HG02973 (cell line): Measurements from ENCODE around the gene ZCWPW1.
"Not testable (repeated sequence)": the region's sequence is repeated elsewhere in the genome, so short reads cannot be mapped to it uniquely, and the experiment has no call there.

Experiments used
- ATAC-seq: cut with Tn5 transposase; IDR thresholded peaks from one replicate; pipeline ENCODE4 v1.9.1; 2021; ENCODE audit warnings: moderate library complexity; ENCODE audit not compliant: unreplicated experiment

ZCWPW1 gene

DNA sequence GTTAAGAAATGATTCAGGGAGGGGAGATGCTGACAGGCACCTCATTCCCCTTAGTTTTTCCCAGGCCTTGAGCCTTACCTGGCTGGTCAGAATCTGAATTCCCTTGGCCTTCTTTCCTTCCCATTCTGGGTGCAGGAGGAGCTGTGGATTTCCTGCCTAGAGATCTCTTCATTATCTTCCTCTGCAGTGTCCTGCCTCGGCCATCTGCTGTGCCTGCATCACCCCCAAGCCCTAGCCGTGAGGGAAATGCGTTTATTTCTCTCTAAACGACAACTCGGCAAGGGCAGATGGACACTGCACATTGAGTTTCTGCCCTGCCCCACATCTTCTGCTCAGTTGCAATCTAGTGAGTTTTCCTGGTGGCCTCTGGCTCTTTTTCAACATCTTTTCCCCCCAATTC is 26.7 kb downstream of the ZCWPW1 start:
- no peak for ATAC-seq

DNA sequence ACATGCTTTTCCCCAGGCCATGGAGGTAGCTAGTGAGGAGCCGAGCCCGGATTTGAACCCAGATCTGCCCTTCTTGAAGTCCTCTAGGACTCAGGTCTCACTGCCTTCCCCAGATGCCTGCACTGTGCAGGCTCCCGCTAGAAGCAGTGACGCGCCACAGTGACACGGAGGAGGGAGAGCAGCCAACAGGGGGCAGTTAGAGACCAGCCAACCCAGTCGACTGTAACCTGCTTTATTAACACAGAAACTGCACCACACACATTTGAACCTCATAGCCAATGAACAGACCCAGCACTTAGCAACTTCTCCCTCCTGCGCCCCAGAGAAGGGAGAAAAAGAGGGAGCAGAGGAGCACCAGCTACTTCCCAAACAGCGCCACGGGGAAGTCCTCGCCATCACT is 27.8 kb downstream of the ZCWPW1 start:
- ATAC-seq = no peak

DNA sequence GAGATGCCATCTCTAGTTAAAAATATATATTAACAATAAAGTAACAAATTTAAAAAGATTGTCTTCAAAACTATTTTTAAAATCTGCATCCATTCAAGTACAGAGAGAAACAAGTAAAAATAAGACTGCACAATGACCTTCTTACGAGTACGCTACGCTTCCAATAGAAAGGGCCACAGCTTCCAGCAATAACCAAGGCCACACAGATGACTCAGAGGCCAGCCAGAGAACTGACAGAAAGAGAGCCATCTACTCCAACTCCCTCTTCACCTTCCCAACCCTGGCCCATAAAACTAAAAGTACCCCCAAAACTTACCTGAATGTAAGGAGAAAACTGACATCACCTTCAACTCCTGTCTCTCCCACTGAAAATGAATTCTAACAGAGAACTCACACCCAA is 28.5 kb downstream of the ZCWPW1 start:
- ATAC-seq = no peak

GRCh38 chr7:100398239-100398638 is 30.3 kb downstream of the ZCWPW1 start:
- ATAC-seq = no peak

- ATAC-seq = no peak
Observed at GRCh38 chr7:100397315-100398081, 31.0 kb downstream of the ZCWPW1 start.

GRCh38 chr7:100396421-100396982 is 32.0 kb downstream of the ZCWPW1 start:
- peak; percentile 85 for ATAC-seq

DNA sequence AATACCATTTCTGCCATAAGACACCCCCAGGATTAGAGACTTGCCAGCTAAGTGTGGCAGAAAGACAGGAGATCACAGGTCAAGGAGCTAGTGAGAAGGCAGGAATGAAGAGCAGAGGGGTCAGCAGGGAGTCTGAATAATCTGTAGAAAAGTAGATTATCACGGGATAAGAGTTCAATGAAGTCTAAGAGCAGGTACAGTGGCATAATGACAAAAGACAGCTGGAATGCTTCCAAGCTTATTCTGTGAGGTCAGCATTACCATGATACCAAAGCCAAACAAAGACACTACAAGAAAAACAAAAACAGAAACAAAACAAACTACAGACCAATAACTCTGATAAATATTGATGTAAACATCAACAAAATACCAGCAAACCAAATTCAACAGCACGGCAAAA is 34.4 kb downstream of the ZCWPW1 start:
- no peak for ATAC-seq

GRCh38 chr7:100393233-100393905 is 35.1 kb downstream of the ZCWPW1 start:
- no peak for ATAC-seq

DNA sequence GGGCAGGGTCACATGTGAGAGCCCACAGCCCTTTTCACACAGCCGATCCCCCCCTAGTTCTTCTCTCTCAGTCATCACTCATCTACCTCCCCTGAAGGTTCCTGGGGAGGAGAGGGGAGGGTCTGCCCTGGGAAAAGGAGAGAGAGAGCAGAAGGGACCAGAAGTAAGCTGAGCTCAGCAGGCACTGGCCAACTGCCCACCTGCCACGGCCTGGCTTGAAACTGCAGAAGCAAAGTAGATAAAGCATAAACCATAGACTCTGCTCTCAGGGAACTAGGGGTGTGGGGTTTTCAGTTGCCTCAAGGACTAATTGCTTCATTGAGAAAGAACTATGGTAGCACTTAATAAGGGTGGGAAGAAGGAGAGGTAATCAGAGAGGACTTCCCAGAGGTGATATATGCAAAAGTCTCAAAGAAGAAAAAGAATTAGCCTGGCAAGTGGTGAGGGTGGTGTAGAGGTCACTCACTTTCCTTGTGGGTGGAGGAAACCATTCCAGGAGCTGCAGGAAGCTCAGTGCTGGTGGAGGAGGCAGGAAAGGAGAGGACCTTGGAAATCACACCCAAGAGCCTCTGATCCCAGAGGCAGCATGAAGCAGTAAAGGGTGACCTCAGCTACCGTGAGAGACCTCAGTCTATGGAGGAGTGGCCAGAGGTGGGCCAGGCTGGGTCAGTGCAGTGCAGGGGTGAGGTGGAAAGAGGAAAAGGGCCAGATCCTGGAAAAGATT is 38.1 kb downstream of the ZCWPW1 start:
- no peak for ATAC-seq

DNA sequence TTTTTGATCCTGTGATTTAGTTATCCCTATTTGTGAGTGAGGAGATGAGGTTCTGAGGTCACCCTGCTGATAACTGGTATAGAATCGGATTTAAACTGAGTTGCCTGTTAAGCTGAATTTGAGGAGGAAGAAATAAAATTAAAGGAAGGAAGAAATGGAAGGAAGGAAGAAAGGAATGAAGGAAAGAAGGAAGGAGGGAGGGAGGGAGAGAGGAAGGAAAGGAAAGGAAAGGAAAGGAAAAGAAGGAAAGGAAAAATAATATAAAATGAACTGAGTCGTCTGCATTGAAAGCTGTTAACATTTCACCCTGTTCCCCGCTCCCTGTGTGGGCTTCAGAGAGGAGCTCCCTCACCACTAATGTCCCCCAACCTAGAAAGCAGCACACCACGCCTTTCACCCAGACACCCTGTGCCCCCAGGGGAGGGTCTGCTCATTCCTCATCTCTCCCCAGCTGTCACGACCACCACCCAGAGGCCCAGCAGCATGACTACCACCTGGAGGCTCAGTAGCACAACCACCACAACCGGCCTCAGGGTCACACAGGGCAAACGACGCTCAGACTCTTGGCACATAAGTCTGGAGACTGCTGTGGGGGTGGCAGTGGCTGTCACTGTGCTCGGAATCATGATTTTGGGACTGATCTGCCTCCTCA is 38.9 kb downstream of the ZCWPW1 start:
- no peak for ATAC-seq

DNA sequence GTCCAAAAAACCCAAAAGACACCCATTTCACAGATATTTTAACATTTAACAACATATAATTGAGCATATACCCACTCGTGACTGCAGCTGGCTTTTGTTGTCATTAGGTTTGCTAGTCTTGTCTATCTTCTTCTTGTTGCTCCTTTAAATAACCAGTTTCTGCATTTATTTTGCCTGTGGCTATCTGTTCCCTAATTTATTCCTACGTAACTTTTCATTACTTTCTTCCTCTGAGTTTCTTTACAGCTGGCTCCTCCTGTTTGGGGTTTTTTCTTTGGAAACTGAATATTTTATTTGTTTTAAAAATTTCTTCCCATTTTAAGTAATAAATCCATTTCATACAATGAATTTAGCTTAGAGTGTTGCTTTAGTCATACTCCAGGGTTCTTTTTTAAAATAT is 40.8 kb downstream of the ZCWPW1 start:
- ATAC-seq = no peak

DNA sequence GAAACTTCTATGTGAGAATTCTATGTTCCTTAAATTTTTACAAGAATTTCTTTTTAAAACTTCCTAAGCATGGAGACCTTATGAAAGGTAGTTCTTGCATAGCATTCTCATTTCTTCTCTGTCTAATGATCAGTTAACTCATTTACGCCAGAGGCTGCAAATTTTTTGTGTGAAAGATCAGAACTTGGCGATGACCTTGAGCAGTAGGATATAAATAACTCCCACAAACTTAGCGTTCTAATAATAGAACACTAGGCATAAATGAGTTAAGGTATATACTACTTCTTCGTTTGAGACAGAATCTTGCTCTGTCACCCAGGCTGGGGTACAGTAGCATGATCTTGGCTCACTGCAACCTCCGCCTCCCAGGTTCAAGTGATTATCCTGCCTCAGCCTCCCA is 41.6 kb downstream of the ZCWPW1 start:
- ATAC-seq = no peak

- ATAC-seq = no peak
Observed at GRCh38 chr7:100384628-100385294, 43.7 kb downstream of the ZCWPW1 start.

DNA sequence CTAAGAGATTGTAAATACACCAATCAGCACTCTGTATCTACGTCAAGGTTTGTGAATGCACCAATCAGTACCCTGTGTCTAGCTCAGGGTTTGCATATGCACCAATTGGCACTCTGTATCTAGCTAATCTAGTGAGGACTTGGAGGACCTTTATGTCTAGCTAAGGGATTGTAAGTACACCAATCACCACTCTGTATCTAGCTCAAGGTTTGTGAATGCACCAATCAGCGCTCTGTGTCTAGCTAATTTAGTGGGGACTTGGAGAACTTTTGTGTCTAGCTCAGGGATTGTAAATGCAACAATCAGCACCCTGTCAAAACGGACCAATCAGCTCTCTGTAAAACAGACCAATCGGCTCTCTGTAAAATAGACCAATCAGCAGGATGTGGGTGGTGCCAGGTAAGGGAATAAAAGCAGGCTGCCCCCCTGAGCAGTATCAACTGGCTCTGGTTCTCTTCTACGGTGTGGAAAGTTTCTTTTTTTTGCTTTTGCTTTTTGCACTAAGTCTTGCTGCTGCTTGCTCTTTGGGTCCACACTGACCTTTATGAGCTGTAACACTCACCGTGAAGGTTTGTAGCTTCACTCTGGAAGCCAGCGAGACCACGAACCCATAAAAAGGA is 46.2 kb downstream of the ZCWPW1 start:
- not testable (repeated sequence) for ATAC-seq

DNA sequence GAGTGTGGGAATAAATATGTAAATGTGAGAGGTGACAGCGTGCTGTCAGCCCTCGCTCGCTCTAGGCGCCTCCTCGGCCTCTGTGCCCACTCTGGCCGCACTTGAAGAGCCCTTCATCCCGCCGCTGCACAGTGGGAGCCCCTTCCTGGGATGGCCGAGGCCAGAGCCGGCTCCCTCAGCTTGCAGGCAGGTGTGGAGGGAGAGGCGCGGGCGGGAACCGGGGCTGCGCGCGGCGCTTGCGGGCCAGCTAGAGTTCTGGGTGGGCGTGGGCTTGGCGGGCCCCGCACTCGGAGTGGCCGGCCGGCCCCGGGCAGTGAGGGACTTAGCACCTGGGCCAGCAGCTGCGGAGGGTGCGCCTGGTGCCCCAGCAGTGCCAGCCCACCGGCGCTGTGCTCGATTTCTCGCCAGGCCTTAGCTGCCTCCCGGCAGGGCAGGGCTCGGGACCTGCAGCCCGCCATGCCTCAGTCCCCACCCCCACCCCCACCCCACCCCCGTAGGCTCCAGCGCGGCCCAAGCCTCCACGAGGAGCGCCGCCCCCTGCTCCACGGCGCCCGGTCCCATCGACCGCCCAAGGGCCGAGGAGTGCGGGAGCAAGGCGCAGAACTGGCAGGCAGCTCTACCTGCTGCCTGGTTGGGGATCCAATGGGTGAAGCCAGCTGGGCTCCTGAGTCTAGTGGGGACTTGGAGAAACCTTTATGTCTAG is 46.8 kb downstream of the ZCWPW1 start:
- not testable (repeated sequence) for ATAC-seq

- no peak for ATAC-seq
Observed at GRCh38 chr7:100380196-100380595, 48.3 kb downstream of the ZCWPW1 start.

- no peak for ATAC-seq
Observed at GRCh38 chr7:100378114-100378755, 50.3 kb downstream of the ZCWPW1 start.

DNA sequence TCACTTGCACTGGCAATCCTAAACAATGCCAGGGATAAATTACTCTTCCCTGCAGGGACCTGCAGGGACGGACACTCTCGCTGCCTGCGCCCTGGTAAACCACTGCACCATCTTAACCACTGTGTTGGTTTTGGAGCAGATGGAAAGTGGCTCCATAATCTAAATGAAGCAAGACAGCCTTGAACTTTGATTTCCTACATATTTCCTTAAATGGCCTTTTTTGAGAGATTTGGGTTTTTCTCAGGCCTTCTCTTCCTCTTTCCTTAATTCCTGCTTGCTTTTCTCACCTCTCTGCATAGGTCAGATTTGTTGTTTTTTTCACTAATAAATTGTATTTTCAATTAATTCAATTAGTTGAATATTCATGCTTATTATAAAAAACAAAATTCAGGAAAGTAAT is 52.4 kb downstream of the ZCWPW1 start:
- no peak for ATAC-seq

DNA sequence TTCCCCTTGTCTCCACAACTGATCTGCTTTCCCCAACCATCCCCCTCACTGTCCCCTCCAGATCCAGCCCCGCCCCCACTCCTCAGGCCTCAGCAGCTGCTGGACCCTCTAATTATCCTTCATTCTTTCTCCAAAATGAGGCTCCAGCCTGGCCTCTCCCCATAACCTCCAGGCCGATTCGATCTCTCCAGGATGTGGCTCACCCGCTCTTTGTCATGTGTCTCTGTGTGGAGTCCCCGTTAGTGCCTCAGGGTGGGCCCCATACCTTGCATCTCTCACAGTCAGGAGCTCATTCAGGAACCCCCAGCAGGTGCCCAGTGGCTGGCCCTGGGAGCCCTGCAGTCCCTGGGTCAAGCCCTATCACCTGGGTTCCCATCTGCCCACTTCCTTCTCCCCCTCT is 53.9 kb downstream of the ZCWPW1 start:
- ATAC-seq = no peak
